DMS114 treated with DMSO at 0.1 percent for 48 hours (cell line): ENCODE measurements around the gene UQCC2.
A peak's percentile ranks its signal among the peaks of the same experiment; 100 is the strongest.

Experiments used
- DNase-seq: peaks from one replicate; lab custom pipeline; 2025; ENCODE audit not compliant: unreplicated experiment; lab: John Stamatoyannopoulos, UW

The UQCC2 gene

DNA sequence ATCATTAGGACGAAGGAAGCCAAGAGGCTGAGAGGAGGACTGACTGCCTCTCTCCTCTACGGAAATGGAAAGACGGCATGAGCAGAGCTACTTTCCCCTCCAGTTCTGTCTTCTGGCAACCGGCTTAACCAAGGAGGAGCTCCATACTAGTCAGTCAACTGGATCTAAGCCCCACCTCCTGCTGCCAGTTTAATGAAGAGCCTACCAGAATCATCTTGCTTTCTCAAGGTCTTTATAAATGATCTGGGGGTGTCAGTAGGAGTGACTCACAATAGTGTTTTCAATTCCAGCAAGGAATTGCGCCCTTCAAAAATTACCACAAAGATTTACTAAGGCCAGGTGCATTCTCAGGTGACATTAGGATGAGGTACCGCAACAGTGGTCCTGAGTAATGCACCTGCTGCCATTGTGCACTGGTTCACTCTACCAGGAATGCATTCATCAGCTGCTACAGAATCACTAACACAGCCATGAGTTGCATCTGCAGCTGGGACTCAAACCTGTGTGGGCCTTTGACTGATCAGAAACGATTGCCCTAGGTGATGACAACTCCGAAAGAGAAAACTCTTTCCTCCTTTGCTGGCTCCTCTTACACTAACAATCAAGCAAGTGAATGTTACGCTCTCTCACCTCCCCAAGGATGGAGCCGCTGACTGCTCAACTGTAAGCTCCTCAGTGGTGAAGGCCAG lies 2.8 kb downstream of the UQCC2 start:
- no peak for DNase-seq

DNA sequence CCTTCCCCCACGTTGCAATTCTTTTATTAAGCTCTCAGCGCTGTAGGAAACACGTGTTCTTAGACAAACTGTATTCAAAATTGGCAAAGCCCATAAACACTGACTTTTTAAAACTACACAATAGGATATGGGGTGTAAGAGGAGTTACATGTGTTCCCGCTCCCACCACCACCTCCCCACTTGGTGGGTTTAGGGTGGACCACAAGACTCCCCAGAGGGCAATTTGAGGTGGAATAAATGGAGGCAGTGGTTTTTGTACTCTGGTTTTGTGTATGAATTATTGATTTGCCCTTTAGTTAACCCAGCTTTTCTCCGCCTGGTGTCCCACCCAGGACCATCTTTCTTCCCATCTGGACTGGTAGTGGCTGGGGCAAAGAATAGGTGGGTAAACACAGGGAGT lies 3.7 kb downstream of the UQCC2 start:
- DNase-seq, result no peak

DNA sequence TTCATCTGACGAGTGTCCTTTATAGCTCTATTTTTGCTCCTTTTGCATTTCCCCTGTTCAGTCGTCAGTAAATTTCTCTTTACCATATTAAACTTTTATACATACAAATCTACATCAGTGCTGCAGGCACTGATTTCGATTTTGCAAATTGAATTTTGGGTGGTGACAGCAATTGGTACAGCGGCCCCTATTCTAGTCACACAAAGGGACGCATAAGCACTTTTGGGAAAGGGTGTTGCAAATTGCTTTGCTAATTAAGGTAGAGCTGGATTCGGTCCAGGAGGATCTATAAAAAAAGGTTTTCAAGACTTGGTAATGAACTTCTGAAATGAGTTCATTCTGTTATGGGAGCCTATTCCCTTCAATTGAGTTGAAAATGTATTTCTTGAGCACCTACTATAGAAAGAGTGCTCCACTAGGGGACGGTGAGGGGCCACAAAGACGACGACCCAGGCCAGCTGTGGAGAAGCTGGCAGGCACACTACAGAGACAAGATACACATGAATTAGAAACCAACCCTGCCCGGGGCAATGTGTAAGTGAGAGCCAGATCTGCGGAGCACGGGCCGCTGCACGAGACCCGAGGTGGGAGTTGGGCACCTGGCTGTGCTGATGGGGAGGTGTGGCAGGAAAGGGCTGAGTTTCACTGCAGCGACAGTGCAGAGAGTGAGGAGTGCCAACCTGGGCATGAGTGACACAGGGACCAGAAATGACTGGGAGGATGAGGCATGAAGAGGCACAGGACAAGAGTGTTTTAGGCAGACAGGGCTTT lies 5.4 kb downstream of the UQCC2 start:
- DNase-seq, result no peak

DNA sequence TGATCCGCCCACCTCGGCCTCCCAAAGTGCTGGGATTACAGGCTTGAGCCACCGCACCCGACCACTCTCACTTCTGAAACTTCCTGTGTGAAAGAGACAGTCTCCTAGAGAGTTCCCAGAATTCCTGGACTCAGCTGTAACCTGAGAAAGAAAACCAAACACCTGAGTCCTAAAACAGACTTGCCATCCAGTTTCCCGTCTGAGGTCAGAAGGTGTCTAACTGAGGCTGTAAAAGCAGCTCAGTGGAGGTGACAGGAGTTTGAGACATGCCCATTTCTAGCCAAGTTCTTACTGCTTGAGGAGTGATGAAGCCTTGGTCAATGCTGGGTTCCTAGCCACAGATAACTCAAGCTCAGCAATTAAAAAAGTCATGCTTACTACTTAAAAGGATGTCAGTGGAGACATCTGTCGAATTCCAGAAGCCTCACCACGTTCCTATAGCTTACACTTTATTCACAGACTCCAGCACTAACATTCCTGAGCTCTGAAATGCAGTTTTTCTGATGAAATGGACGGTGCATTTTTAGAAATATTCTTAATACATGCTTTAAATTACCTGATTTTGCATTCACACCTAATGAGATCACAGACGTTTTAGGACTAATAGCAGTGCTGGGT lies 6.1 kb downstream of the UQCC2 start:
- DNase-seq, result no peak

DNA sequence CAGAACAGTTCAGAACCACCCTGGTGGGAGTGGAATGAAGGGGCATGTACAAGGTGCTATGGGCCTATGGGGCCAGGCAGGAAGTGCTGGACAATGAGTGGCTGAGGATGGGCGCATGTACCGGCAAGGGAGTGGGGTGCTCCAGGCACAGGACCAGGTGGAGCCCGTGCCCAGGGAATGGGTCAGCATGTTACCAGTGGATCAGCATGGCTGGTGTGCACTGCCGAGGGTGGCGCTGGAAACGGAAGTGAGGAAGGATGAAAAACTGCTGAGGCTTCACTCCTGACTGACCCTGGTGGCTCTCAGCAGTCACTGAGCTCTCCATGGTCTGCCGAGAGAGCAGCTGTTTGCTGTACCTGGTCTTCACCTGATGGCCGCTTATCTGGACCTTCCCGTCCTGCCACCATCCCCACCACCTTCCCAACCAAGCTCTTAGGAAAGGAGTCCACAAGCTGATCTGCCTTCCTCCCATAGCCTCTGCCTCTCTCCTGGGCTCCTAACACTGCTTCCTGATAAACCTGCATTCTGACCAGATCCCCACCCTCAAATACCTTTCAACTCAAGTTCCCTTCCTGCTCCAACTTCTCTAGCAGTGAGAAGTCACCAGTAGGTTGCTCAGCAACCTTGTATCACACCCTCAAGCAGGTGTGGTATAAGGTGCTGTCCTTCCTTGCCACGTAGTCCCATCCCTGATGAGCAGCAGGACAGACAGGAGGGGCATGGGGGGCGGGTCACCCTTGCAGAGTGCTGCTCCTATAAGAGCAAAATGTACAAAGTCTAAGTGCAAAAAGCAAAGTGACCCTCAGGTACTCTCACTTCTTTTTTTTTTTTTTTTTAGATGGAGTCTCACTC lies 7.1 kb downstream of the UQCC2 start:
- DNase-seq, result no peak

GRCh38 chr6:33702345-33702977 lies 9.0 kb downstream of the UQCC2 start:
- DNase-seq, result peak; percentile 32

- DNase-seq, result peak; percentile 69
These were observed 11.0 kb downstream of the UQCC2 start for GRCh38 chr6:33700391-33701050.

DNA sequence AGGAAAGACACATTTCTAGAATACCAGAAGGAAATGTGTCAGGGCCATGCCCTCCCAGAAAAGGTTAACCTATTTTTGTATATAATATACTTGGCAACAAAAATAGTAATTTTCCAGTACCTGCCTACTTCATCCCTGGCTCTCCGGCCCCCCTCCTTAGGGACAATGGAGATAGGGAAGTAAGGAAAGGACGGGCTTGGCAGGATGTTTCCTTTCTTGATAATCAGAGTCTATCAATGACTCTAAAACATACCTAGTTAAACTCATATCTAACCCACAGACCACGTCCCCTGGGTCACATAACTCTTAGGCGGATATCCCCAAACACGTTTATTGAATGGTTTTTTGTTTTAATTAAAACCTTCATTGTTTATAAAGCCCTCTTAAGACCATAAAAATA lies 11.8 kb downstream of the UQCC2 start:
- no peak for DNase-seq

GRCh38 chr6:33699131-33699530 lies 12.4 kb downstream of the UQCC2 start:
- no peak for DNase-seq

DNA sequence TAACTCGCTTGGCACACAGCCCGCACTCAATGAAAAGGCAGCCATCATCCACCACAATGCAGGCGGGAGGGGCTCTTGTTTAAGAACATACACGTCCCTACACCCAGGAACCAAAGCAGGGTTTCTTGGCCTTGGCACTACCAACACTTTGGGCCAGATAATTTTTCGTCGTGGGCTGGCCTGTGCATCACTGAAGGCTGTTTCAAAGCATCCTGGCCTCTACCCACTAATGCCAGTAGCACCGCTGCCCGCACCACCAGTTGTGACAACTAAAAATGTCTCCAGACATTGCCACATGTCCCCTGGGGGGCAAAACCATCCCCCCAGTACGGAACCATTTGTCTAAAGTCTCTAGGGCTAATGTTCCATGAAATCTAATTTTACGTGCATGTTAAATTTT lies 13.0 kb downstream of the UQCC2 start:
- DNase-seq, result no peak

- DNase-seq, result no peak
These were observed 13.7 kb downstream of the UQCC2 start for GRCh38 chr6:33697845-33698244.

GRCh38 chr6:33696548-33697518 lies 14.7 kb downstream of the UQCC2 start:
- no peak for DNase-seq

GRCh38 chr6:33696076-33696475 lies 15.4 kb downstream of the UQCC2 start:
- DNase-seq, result no peak

GRCh38 chr6:33695451-33695887 lies 16.0 kb downstream of the UQCC2 start:
- no peak for DNase-seq

DNA sequence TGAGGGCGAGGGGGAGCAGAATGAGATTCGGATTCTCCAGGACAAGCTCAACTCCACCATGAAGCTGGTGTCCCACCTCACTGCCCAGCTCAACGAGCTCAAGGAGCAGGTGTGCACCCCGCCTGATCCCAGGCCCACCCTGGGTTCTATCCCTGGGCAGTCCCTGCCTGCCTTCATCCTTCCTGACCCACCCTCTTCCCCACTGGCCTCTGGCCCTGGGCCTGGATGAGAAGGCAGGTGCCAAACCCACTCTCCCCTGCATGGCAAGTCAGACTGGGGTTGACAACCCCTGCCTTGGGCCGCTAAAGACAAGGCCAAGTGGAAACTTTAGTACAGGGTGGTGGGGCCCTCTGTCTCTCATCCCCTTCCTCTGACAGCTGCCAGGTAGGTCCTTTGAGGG lies 16.5 kb downstream of the UQCC2 start:
- DNase-seq, result no peak

GRCh38 chr6:33694401-33694931 lies 17.0 kb downstream of the UQCC2 start:
- DNase-seq, result no peak

- DNase-seq, result no peak
These were observed 18.1 kb downstream of the UQCC2 start for GRCh38 chr6:33693186-33694105.

- DNase-seq, result no peak
These were observed 18.7 kb downstream of the UQCC2 start for GRCh38 chr6:33692760-33693158.
